Measurements from ENCODE around the gene ATP1A3.

Gene ATP1A3

GRCh38 chr19:41923045-41923788 is 70.8 kb downstream of the ATP1A3 start:
- no peak for DNase-seq (ENCODE audit: low read depth)
- no peak overlapping the region for H3K4me3 ChIP-seq (ENCODE audit: low read depth, low read length)
- TF ChIP-seq CTCF (IDR thresholded peaks at IDR 0.05; ENCODE audit: insufficient read depth, low read depth, low read length, missing control alignments): no peak

DNA sequence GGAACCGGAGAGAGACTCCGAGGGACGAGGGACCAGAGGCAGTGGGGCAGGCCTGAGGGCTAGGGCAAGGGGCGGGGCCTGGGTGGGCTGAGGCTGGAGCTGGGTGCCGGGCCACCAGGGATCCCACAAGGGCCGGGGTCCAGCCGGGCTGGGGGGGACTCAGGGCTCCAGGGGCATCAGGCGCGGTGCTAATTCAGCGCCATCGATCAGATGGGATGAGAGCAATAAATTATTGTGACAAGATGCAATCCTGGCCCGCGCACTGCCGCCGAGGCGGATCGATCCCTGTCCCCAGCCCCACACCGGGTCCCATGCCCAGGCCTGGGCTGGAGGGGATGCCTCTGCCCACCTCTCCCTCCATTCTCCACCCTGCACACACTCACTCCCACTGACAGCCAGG is 71.4 kb downstream of the ATP1A3 start:
- TF ChIP-seq CTCF (IDR thresholded peaks at IDR 0.05; ENCODE audit: insufficient read depth, low read depth, low read length, missing control alignments): no peak
- DNase-seq (ENCODE audit: low read depth): no peak
- no peak overlapping the region for H3K4me3 ChIP-seq (ENCODE audit: low read depth, low read length)

- no peak for DNase-seq (ENCODE audit: low read depth)
- H3K4me3 ChIP-seq (ENCODE audit: low read depth, low read length): no peak overlapping the region
These were observed 72.2 kb downstream of the ATP1A3 start for GRCh38 chr19:41921577-41922576.

DNA sequence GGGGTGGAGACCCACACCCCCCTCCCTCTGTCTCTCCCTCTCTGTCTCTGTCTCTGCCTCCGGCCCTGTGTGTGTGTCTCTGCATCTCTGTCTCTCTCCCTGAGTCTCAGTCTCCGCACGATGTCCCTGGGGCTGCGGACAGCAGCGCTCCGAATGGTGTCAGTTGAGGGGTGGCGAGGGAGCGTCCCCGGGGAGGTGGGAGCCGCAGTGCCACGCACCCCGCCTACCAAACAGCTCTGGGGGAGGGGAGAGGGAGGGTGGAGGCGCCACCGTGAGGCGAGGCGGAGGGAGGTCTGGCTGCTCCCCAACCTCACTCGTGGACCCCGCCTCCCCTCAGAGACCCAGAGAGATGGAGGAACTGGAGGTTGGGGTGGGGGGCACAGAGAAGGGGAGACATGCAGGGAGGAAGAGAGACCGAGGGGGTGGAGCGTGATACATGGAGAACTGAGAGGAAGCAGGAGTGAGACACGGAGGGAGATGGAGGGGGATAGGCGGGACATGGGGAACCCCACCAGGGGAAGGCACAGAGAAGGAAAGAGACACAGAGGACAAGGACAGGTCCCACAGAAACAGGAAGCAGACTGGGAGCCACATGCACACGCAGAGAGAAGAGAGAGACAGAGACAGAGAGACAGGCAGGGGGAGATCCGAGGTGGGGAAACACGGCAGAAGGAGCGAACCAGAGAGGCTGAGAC is 73.0 kb downstream of the ATP1A3 start:
- no peak for TF ChIP-seq CTCF (IDR thresholded peaks at IDR 0.05; ENCODE audit: insufficient read depth, low read depth, low read length, missing control alignments)
- H3K4me3 ChIP-seq (ENCODE audit: low read depth, low read length): no peak overlapping the region
- no peak for DNase-seq (ENCODE audit: low read depth)

More at GRCh38 chr19:41921577-41922576, 72.2 kb downstream of the ATP1A3 start:
- no peak for TF ChIP-seq CTCF (IDR thresholded peaks at IDR 0.05; ENCODE audit: insufficient read depth, low read depth, low read length, missing control alignments)

GRCh38 chr19:41919948-41920712 is 73.9 kb downstream of the ATP1A3 start:
- H3K4me3 ChIP-seq (ENCODE audit: low read depth, low read length): no peak overlapping the region
- no peak for DNase-seq (ENCODE audit: low read depth)
- TF ChIP-seq CTCF (IDR thresholded peaks at IDR 0.05; ENCODE audit: insufficient read depth, low read depth, low read length, missing control alignments): no peak

DNA sequence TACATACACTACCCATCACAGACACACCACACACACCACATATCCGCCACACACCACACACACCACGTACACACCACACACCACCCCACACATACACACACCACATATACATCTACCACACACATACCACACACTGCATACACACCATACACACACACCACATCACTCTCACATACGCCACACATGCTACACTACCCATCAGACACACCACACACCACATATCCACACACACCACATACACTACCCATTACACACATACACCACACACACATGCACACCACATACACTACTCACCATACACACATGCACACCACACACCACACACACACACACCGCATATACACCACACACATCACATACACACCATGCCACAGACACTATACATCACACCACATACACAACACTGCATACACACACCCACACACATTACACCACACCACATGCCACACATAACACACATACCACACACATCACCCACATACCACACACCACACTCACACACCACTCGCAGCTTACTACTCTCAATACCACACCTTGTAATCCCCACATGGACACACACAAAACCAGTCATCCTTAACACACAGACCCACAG is 75.3 kb downstream of the ATP1A3 start:
- H3K4me3 ChIP-seq (ENCODE audit: low read depth, low read length): no peak overlapping the region
- no peak for TF ChIP-seq CTCF (IDR thresholded peaks at IDR 0.05; ENCODE audit: insufficient read depth, low read depth, low read length, missing control alignments)
- DNase-seq (ENCODE audit: low read depth): no peak
